ENCODE data around the gene SDCCAG8. TPM values are rescaled to one million over a fixed set of nuclear protein-coding genes. Genes with fewer than 3 reads are reported as not detected.

SDCCAG8 gene
- total RNA-seq, 6 experiments from 2014 or later = 13.4 to 20.6 (median 15.6) TPM

GRCh38 chr1:243493156-243494129, 237.6 kb downstream of the SDCCAG8 start:
- H3K9me3 ChIP-seq = no peaks in the 10 kb centered on the region
- H3K4me1 ChIP-seq = peaks cover 0 to 13% (median 3%) of the 10 kb centered on the region in 4 donors
- H3K4me3 ChIP-seq = no peak overlapping the region
- 77% methylated on average over 6 of the region's 14 CpGs for WGBS (ENCODE audit: insufficient coverage, low coverage, low lambda C conversion rate, missing lambda C conversion rate)
- H3K27me3 ChIP-seq = no peaks in the 10 kb centered on the region
- DNase-seq = no peak
- ATAC-seq = no peak
- TF ChIP-seq POLR2A (IDR thresholded peaks at IDR 0.05) = no peak
- no peak for TF ChIP-seq CTCF (IDR thresholded peaks at IDR 0.05)
- intact Hi-C loops (cut with DNase I) = no loop called here
- H3K27ac ChIP-seq = no peak overlapping the region
- H3K36me3 ChIP-seq = no peaks in the 10 kb centered on the region

- ATAC-seq = no peak
- no peak for DNase-seq
- TF ChIP-seq POLR2A (IDR thresholded peaks at IDR 0.05) (no peak), CTCF (IDR thresholded peaks at IDR 0.05) (no peak)
- H3K27me3 ChIP-seq = no peaks in the 10 kb centered on the region
- peak overlapping the region; percentile 78 to 95 (median 88) for H3K27ac ChIP-seq
- H3K4me1 ChIP-seq = peaks cover 0 to 25% (median 8%) of the 10 kb centered on the region in 4 donors
- no peaks in the 10 kb centered on the region for H3K9me3 ChIP-seq
- no peaks in the 10 kb centered on the region for H3K36me3 ChIP-seq
- WGBS (ENCODE audit: insufficient coverage, low coverage, low lambda C conversion rate, missing lambda C conversion rate) = 78% methylated on average over 4 of the region's 15 CpGs
- intact Hi-C loops (cut with DNase I) = no loop called here
- H3K4me3 ChIP-seq = no peak overlapping the region
Measured at GRCh38 chr1:243494741-243495431, 239.0 kb downstream of the SDCCAG8 start.

GRCh38 chr1:243495442-243496186, 239.8 kb downstream of the SDCCAG8 start:
- H3K9me3 ChIP-seq = no peaks in the 10 kb centered on the region
- 32% methylated on average over 5 of the region's 24 CpGs for WGBS (ENCODE audit: insufficient coverage, low coverage, low lambda C conversion rate, missing lambda C conversion rate)
- no peaks in the 10 kb centered on the region for H3K27me3 ChIP-seq
- peak; percentile 71 to 92 (median 77) for DNase-seq
- peak; percentile 63 to 82 (median 70) for ATAC-seq
- TF ChIP-seq CTCF (IDR thresholded peaks at IDR 0.05) (no peak), POLR2A (IDR thresholded peaks at IDR 0.05) (peak; percentile 45)
- no peaks in the 10 kb centered on the region for H3K36me3 ChIP-seq
- no peak overlapping the region for H3K4me3 ChIP-seq
- H3K4me1 ChIP-seq = peaks cover 0 to 32% (median 8%) of the 10 kb centered on the region in 4 donors
- intact Hi-C loops (cut with DNase I) = no loop called here
- peak overlapping the region; percentile 78 to 95 (median 88) for H3K27ac ChIP-seq

GRCh38 chr1:243496187-243496646, 240.4 kb downstream of the SDCCAG8 start:
- WGBS (ENCODE audit: insufficient coverage, low coverage, low lambda C conversion rate, missing lambda C conversion rate) = 47% methylated on average over 6 of the region's 19 CpGs
- intact Hi-C loops (cut with DNase I) = no loop called here
- ATAC-seq (peak; percentile 41 to 67 (median 62)), DNase-seq (peak in 2 of 3 donors; percentile 67 to 72)
- Histone ChIP-seq H3K36me3 (no peaks in the 10 kb centered on the region), H3K4me3 (no peak overlapping the region), H3K4me1 (peaks cover 0 to 32% (median 8%) of the 10 kb centered on the region in 4 donors), H3K27ac (peak overlapping the region; percentile 78 to 95 (median 88)), H3K27me3 (no peaks in the 10 kb centered on the region), H3K9me3 (no peaks in the 10 kb centered on the region)
- peak; percentile 7 for TF ChIP-seq POLR2A (IDR thresholded peaks at IDR 0.05)
- no peak for TF ChIP-seq CTCF (IDR thresholded peaks at IDR 0.05)
